ENCODE measurements around the gene C14orf132. TPM values are rescaled to one million over a fixed set of nuclear protein-coding genes. Genes with fewer than 3 reads are reported as not detected.

Gene C14orf132
- total RNA-seq, 4 donors from 2014 or later, result 7.8 to 16.9 (median 15.0) TPM

GRCh38 chr14:96094656-96095055, 55.5 kb downstream of the C14orf132 start:
- H3K27ac ChIP-seq, result no peak overlapping the region
- no peak for DNase-seq (ENCODE audit: low spot score in 2 of 2)
- H3K27me3 ChIP-seq, result peaks cover 0 to 6% of the 10 kb centered on the region in 2 donors
- no peak for TF ChIP-seq POLR2A (IDR thresholded peaks at IDR 0.05)
- no peak for TF ChIP-seq CTCF (IDR thresholded peaks at IDR 0.05)
- TF ChIP-seq EP300 (IDR thresholded peaks at IDR 0.05), result no peak
- 97% methylated on average over 5 of the region's 5 CpGs for WGBS, 2 donors
- H3K4me3 ChIP-seq, result no peak overlapping the region
- peaks cover 0 to 2% (median 0%) of the 10 kb centered on the region in 3 donors for H3K36me3 ChIP-seq
- no peaks in the 10 kb centered on the region for H3K9me3 ChIP-seq
- peaks cover 0 to 25% (median 0%) of the 10 kb centered on the region in 4 donors for H3K4me1 ChIP-seq

- Histone ChIP-seq H3K36me3 (no peaks in the 10 kb centered on the region), H3K4me1 (peaks cover 0 to 23% (median 0%) of the 10 kb centered on the region in 4 donors), H3K9me3 (no peaks in the 10 kb centered on the region), H3K27ac (no peak overlapping the region), H3K4me3 (no peak overlapping the region), H3K27me3 (peaks cover 0 to 6% of the 10 kb centered on the region in 2 donors)
- DNase-seq (ENCODE audit: low spot score in 2 of 2), result no peak
- 65 to 84% methylated on average over 3 of the region's 3 CpGs for WGBS, 2 donors
- no peak for TF ChIP-seq POLR2A (IDR thresholded peaks at IDR 0.05)
- no peak for TF ChIP-seq CTCF (IDR thresholded peaks at IDR 0.05)
- no peak for TF ChIP-seq EP300 (IDR thresholded peaks at IDR 0.05)
These were observed 55.9 kb downstream of the C14orf132 start for GRCh38 chr14:96095058-96095457.

- no peaks in the 10 kb centered on the region for H3K36me3 ChIP-seq
- 31 to 56% methylated on average over 13 to 16 of the region's 16 CpGs for WGBS, 2 donors
- H3K27ac ChIP-seq, result no peak overlapping the region
- H3K27me3 ChIP-seq, result peaks cover 0 to 6% of the 10 kb centered on the region in 2 donors
- H3K4me3 ChIP-seq, result no peak overlapping the region
- DNase-seq (ENCODE audit: low spot score in 2 of 2), result no peak
- H3K4me1 ChIP-seq, result peaks cover 0 to 24% (median 0%) of the 10 kb centered on the region in 4 donors
- TF ChIP-seq EP300 (IDR thresholded peaks at IDR 0.05), result no peak
- TF ChIP-seq CTCF (IDR thresholded peaks at IDR 0.05), result no peak
- no peak for TF ChIP-seq POLR2A (IDR thresholded peaks at IDR 0.05)
- H3K9me3 ChIP-seq, result no peaks in the 10 kb centered on the region
These were observed 56.7 kb downstream of the C14orf132 start for GRCh38 chr14:96095581-96096476.

- no peak for TF ChIP-seq POLR2A (IDR thresholded peaks at IDR 0.05)
- no peak for TF ChIP-seq CTCF (IDR thresholded peaks at IDR 0.05)
- no peak for DNase-seq (ENCODE audit: low spot score in 2 of 2)
- no peaks in the 10 kb centered on the region for H3K36me3 ChIP-seq
- no peak overlapping the region for H3K4me3 ChIP-seq
- H3K9me3 ChIP-seq, result no peaks in the 10 kb centered on the region
- WGBS, 2 donors, result 67% methylated on average over 11 to 12 of the region's 12 CpGs
- peaks cover 0 to 27% (median 0%) of the 10 kb centered on the region in 4 donors for H3K4me1 ChIP-seq
- H3K27me3 ChIP-seq, result peaks cover 0 to 6% of the 10 kb centered on the region in 2 donors
- no peak overlapping the region for H3K27ac ChIP-seq
These were observed 57.8 kb downstream of the C14orf132 start for GRCh38 chr14:96096639-96097610.
